GM19324 (cell line): ENCODE measurements around the gene SH2D1A.

Source experiments
- ATAC-seq: cut with Tn5 transposase; IDR thresholded peaks from one replicate; pipeline ENCODE4 v1.9.1; 2021; ENCODE audit warnings: mild to moderate bottlenecking, moderate library complexity; ENCODE audit not compliant: unreplicated experiment, low FRiP score

SH2D1A gene

DNA sequence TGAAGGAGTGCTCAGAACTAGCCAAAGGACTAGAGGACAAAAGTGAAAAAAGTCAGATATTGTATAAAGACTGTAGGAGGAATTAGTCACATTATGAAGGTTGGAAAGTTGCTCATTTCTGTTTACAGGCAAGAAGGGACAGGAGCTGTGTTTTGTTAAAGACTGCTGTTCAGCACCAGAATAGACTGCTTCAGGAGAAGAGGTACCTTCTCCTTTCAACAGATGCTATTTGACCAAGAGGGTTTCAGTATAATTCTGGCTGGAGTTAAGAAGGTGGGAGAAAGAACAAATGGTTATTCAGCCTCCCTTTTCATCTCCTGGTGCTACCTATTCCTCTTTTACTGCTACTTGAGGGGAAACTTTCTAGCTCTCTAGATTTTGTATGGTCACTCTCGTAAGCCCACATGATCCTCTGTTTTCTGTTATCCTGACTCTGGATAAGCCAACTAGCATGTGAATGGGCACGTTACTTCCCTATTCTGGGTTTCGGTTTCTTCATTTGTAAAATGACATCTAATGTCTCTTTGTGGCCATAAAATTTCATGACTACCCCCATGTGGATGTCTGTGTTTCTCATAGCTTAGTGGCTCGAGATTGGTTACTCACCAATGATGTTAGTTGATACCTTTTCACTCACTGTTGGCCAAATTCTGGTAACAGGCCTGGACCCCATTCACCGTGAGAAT, 68.9 kb downstream of the SH2D1A start:
- ATAC-seq = no peak

DNA sequence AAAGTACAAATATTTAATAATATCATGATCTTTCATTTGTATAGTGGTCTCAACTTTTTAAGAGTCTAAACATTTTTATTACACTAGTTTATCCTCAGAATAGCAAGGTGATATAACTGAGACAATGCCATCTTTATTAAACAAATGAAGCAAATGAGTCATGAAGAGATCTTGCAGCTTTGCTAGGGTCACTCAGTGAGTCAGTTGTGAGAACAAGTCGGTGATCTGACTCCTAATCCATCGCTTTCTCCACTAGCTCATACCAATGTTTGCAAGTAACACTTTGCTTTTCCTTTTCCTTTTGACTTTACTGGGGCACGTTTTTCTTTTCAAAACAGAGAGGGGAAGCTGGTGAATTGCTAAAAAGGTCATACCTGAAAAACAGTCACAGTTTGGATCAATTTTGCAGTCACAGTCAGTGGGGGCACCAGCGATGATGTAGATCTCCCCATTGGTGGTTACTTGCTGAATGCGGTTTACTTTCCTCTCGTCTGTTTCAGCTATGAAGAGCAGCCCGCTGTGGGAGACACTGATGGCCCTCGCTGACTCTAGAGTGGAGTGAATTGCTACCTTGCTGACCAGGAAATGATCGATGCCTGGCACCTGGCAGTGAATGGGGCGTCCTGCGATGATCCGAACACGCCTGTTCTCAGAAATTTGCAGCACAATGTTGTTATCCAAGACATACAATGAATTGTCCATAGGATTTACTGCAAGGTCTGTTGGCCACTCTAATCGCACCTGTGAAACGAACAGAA, 75.7 kb downstream of the SH2D1A start:
- ATAC-seq = no peak
